Measurements from ENCODE around the gene BCAS1.

The BCAS1 gene

GRCh38 chr20:53940907-53941545, 129.4 kb downstream of the BCAS1 start:
- no peak for DNase-seq (ENCODE audit: low read depth in 1 of 2, low spot score in 1 of 2)
- Histone ChIP-seq H3K27ac (replicated peaks) (peak overlapping the region; percentile 70), H3K4me3 (replicated peaks; ENCODE audit: insufficient read depth, low read length) (no peak overlapping the region)

GRCh38 chr20:53940360-53940702, 130.1 kb downstream of the BCAS1 start:
- Histone ChIP-seq H3K27me3 (ENCODE audit: insufficient read depth, poor library complexity, severe bottlenecking) (no peaks in the 10 kb centered on the region), H3K4me3 (replicated peaks; ENCODE audit: insufficient read depth, low read length) (no peak overlapping the region), H3K27ac (replicated peaks) (peak overlapping the region; percentile 70)
- TF ChIP-seq POLR2AphosphoS5 (IDR thresholded peaks at IDR 0.05; ENCODE audit: low read depth), result no peak
- no peak for DNase-seq (ENCODE audit: low read depth in 1 of 2, low spot score in 1 of 2)

More at GRCh38 chr20:53940907-53941545, 129.4 kb downstream of the BCAS1 start:
- no peak for TF ChIP-seq GABPA (IDR thresholded peaks at IDR 0.05; ENCODE audit: low read depth)
- TF ChIP-seq SPI1 (IDR thresholded peaks at IDR 0.05; ENCODE audit: borderline replicate concordance, low read depth), result no peak
- no peak for TF ChIP-seq REST (IDR thresholded peaks at IDR 0.05; ENCODE audit: insufficient replicate concordance, low read depth)
- no peak for TF ChIP-seq CTCF (IDR thresholded peaks at IDR 0.05; ENCODE audit: insufficient read depth, low read length)
- TF ChIP-seq POLR2AphosphoS5 (IDR thresholded peaks at IDR 0.05; ENCODE audit: low read depth), result no peak
- H3K27me3 ChIP-seq (ENCODE audit: insufficient read depth, poor library complexity, severe bottlenecking), result no peaks in the 10 kb centered on the region

- Histone ChIP-seq H3K27me3 (ENCODE audit: insufficient read depth, poor library complexity, severe bottlenecking) (no peaks in the 10 kb centered on the region), H3K4me3 (replicated peaks; ENCODE audit: insufficient read depth, low read length) (no peak overlapping the region), H3K27ac (replicated peaks) (peak overlapping the region; percentile 70)
- DNase-seq (ENCODE audit: low read depth in 1 of 2, low spot score in 1 of 2), result peak; percentile 95 to 97
- TF ChIP-seq GABPA (IDR thresholded peaks at IDR 0.05; ENCODE audit: low read depth) (no peak), CTCF (IDR thresholded peaks at IDR 0.05; ENCODE audit: insufficient read depth, low read length) (peak; percentile 68), SPI1 (IDR thresholded peaks at IDR 0.05; ENCODE audit: borderline replicate concordance, low read depth) (peak; percentile 81)
Measured at GRCh38 chr20:53939572-53940359, 130.6 kb downstream of the BCAS1 start.

- no peak for TF ChIP-seq CTCF (IDR thresholded peaks at IDR 0.05; ENCODE audit: insufficient read depth, low read length)
- no peak for TF ChIP-seq POLR2AphosphoS5 (IDR thresholded peaks at IDR 0.05; ENCODE audit: low read depth)
- TF ChIP-seq GABPA (IDR thresholded peaks at IDR 0.05; ENCODE audit: low read depth), result no peak
- TF ChIP-seq REST (IDR thresholded peaks at IDR 0.05; ENCODE audit: insufficient replicate concordance, low read depth), result no peak
- TF ChIP-seq SPI1 (IDR thresholded peaks at IDR 0.05; ENCODE audit: borderline replicate concordance, low read depth), result no peak
- Histone ChIP-seq H3K4me3 (replicated peaks; ENCODE audit: insufficient read depth, low read length) (no peak overlapping the region), H3K27me3 (ENCODE audit: insufficient read depth, poor library complexity, severe bottlenecking) (no peaks in the 10 kb centered on the region), H3K27ac (replicated peaks) (peak overlapping the region; percentile 70)
- DNase-seq (ENCODE audit: low read depth in 1 of 2, low spot score in 1 of 2), result no peak
Measured at GRCh38 chr20:53939190-53939571, 131.2 kb downstream of the BCAS1 start.
